HG02678 (cell line): ENCODE measurements around the gene TM9SF1.

Experiments
- ATAC-seq: cut with Tn5 transposase; IDR thresholded peaks from one replicate; pipeline ENCODE4 v1.9.1; 2021; ENCODE audit warnings: mild to moderate bottlenecking, moderate library complexity; ENCODE audit not compliant: unreplicated experiment

TM9SF1 gene

GRCh38 chr14:24156840-24157239, 38.4 kb downstream of the TM9SF1 start:
- ATAC-seq, result no peak

DNA sequence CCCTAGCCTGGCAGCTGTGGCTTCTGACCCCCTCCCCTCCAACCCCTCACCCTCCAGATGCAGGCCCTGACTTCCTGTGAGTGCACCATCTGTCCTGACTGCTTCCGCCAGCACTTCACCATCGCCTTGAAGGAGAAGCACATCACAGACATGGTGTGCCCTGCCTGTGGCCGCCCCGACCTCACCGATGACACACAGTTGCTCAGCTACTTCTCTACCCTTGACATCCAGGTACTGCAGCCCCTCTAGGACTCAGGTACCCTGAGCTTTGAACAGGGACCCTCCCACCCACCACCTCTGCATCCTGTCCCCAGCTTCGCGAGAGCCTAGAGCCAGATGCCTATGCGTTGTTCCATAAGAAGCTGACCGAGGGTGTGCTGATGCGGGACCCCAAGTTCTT, 40.1 kb downstream of the TM9SF1 start:
- no peak for ATAC-seq

DNA sequence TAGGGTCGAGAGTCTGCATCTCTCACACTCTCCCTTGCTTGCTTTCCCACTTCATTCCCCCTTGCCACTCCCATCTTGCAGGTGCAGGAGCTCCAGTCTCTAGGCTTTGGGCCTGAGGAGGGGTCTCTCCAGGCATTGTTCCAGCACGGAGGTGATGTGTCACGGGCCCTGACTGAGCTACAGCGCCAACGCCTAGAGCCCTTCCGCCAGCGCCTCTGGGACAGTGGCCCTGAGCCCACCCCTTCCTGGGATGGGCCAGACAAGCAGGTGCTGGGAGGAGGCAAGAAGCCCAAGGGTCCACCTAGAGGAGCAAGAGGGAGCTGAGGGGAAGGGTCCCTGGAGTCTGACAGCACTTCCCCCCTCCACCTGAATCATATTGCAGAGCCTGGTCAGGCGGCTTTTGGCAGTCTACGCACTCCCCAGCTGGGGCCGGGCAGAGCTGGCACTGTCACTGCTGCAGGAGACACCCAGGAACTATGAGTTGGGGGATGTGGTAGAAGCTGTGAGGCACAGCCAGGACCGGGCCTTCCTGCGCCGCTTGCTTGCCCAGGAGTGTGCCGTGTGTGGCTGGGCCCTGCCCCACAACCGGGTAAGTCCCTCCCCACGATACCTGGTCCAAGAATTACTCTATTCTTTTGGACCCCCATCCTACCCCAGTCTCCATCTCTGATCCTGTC, 43.7 kb downstream of the TM9SF1 start:
- no peak for ATAC-seq

- no peak for ATAC-seq
These were observed 44.2 kb downstream of the TM9SF1 start for GRCh38 chr14:24150993-24151392.

- ATAC-seq, result no peak
These were observed 44.7 kb downstream of the TM9SF1 start for GRCh38 chr14:24150567-24150966.

DNA sequence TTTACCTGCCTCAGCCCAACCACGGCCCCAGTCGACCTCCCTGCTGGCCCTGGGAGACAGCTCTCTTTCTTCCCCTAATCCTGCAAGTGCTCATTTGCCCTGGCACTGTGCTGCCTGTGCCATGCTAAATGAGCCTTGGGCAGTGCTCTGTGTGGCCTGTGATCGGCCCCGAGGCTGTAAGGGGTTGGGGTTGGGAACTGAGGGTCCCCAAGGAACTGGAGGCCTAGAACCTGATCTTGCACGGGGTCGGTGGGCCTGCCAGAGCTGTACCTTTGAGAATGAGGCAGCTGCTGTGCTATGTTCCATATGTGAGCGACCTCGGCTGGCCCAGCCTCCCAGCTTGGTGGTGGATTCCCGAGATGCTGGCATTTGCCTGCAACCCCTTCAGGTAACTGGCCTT, 45.2 kb downstream of the TM9SF1 start:
- ATAC-seq, result no peak

- no peak for ATAC-seq
These were observed 45.8 kb downstream of the TM9SF1 start for GRCh38 chr14:24149302-24149969.

DNA sequence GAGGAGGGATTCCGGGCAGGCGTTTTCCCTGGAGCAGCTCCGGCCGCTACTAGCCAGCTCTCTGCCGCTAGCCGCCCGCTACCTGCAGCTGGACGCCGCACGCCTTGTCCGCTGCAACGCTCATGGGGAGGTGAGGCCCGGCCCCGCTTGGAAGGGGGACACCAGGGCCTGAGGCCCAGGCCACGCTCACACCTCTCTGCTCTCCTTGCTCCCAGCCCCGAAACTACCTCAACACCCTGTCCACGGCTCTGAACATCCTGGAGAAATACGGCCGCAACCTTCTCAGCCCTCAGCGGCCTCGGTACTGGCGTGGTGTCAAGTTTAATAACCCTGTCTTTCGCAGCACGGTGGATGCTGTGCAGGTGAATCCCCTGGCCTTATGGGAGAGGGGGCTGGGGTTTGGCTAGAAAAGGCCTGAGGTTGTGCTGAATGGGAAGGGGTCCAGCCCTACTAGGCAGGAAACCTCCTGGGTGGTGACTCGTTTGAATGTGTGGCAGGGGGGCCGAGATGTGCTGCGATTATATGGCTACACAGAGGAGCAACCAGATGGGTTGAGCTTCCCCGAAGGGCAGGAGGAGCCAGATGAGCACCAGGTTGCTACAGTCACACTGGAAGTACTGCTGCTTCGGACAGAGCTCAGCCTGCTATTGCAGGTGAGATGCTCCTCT, 47.3 kb downstream of the TM9SF1 start:
- no peak for ATAC-seq

DNA sequence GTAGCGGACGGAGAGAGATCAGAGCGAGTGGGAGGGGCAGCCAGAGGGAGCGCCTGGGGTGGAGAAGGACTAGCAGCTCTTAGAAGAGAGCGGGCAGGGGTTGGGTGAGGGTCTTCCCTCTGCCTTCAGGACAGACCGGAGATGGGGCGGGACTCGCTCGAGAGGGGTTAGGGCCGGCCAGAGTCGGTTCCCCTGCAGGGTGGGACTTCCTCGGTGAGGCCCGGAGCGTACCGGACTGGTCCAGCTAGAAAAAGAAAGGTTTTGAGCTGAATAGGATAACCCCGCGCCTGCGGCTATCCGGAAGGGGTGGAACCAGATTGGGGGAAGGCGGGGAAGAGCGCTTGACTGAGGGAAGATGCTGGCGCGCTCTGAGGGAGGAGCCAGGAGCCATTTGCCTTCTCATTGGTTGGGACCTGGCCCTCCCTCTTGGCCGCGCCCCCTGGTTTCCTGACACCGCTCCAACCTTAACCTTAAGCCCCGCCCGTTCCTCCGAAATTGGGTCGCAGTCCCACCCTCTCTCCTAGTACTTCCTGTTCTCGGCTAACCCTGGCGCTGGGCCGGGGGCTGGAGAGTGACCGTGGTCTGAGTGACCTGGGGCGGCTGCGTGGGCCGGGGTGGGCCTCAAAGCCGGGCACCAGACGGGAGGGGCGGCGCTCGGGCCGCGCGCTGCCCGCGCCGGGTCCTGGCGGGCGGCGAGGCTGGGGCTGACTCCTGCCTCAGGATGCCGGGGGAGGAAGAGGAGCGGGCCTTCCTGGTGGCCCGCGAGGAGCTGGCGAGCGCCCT, 48.1 kb downstream of the TM9SF1 start, which contains the start of gene RNF31:
Gene RNF31, plus strand, starts transcription at position 521 of the 783 bp plus-strand sequence. Its CDS starts 201 bp downstream, at position 722.
- ATAC-seq, result peak; percentile 84

GRCh38 chr14:24146453-24146977, 48.7 kb downstream of the TM9SF1 start, which contains the start of gene PSME2:
PSME2 (minus strand) TSS chr14:24146610; CDS start chr14:24146581, 29 bp downstream.
- peak; percentile 59 for ATAC-seq

DNA sequence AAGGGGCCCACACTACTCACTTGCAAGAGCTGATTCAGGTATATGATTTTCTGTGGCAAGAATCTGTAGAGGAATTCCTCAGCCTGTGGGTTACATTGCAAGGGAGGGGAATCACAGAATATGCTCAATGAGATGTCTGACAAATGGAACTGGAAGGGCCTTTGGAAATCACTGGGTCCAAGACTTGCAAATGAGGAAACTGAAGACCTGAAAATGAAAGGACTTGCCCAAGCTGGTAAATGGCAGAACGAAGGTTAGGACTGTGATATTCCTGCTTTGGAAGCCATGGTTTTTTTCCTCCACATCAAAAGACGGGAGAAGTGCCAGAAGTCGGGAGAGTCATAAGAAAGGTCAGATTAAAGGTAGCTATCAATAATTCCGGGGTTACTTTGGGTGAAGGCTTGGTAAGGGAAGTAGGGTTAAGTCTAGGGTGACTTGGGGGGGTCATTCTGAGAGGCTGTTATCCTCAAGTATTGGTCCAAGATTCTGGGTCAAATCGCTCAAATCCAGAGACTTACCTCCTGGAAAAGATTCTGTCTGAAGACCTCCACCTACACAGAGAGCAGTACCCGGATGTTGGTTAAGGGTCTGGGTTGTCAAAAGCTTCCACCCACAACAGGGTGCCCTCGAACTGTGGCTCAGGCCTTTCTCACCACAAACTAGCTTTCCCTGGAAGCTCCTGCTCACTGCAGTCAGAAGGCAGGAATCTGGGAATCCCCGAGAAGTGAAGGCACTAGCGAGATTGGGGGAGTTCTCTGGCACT, 49.4 kb downstream of the TM9SF1 start:
- no peak for ATAC-seq

DNA sequence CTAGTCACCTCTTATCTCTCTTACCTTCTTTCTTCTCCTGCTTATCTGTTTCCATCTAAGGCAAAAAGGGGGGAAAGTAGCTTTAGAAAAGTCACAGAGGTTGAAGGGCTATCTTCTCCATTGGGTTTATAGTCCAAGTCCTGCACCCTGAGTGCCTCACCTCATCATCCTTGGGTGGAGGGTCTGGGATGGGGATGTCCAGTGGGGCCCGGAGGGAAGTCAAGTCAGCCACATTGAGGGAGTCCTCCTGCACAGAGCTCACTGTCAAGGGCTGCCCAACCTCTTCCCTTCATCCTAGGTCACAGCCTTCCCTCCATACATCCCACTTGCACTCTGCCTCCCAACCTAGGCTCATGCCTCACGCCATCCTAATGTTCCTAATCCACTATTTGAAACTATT, 50.0 kb downstream of the TM9SF1 start:
- no peak for ATAC-seq

- no peak for ATAC-seq
These were observed 50.8 kb downstream of the TM9SF1 start for GRCh38 chr14:24144451-24144850.

DNA sequence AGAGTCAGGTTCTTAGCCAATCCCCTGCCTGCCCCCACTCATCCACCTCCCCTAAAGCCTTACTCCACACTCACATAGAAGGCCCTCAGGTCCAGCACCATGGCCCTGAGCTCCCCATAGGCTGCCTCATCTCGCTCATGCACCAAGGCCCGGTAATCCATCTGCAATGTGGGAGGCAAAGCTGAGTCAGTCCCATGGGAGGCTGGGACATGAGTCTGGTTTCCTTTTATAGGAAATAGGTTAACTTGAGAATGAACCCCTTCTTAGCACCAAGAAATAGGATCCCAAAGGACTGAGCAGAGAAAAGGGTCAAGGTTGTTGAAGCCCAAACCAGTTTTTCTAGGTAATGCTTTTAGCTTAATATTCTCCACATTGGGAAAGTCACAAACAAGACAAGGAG, 51.7 kb downstream of the TM9SF1 start:
- ATAC-seq, result no peak

DNA sequence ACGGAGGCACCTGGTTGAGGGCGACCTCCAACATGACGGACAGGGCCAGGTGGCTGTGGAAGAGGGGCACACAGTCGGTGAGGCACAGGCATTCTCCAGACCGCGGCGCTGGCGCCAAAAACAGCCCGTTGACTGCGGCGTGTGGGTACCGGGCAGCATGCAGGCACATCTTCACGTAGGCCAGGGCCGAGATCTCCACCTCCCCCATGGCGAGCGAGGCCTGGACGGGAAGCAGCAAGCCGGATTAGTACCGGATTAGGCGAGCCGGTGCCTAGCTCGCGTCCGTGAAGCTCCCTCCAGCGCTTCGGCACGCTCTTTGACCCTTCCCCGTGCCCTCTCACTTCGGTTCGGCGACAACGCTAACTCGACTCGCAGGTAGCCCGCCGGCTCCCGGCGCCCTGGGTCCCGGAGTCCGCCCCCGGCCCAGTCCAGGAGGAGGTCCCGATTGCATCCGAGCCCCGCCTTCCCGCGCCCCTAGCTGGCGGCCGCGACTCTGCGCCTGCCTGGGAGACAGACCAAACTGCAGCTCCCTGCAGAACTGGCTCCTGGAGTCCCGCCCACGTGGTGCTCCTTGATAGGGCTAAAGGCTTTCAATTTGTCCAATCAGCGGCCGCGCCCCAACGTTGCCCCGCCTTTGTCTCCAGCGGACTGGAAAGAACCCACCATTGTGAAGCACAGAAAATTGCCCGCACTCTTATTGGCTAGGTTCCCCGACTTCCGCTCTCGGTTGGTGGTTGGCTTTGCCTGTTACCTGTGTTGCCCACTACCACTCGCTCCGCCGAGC, 54.0 kb downstream of the TM9SF1 start, which contains the start of gene EMC9:
Gene EMC9, minus strand, starts transcription at position 495 of the 784 bp plus-strand sequence. Its CDS starts 287 bp downstream, at position 208.
- ATAC-seq, result peak; percentile 88

GRCh38 chr14:24139272-24139934, 55.8 kb downstream of the TM9SF1 start:
- no peak for ATAC-seq
